GM12878 (cell line): ENCODE results near the gene SEC14L1. TPM values are rescaled to one million over a fixed set of nuclear protein-coding genes. Genes with fewer than 3 reads are reported as not detected.
A peak's percentile ranks its signal among the peaks of the same experiment; 100 is the strongest.

Experiments
- BACH1 ChIP-seq: fragments of 450-650 bp; IDR thresholded peaks from 2 replicates; pipeline ENCODE4 v1.6.1; 2017; ENCODE audit warnings: mild to moderate bottlenecking, borderline replicate concordance
- CEBPB ChIP-seq, 2 experiments: fragments of 150-350 bp in 1 of 2; IDR thresholded peaks; 2 replicates each; pipeline ENCODE4 v1.6.1; 2012 to 2014; ENCODE audit warnings: low read depth in 2 of 2, low read length in 2 of 2, borderline replicate concordance in 1 of 2, inconsistent platforms in 1 of 2
- EP300 ChIP-seq, 2 experiments: fragments of 150-350 bp in 1 of 2; IDR thresholded peaks; 2 replicates each; pipeline ENCODE4 v1.6.1; 2011 to 2012; ENCODE audit warnings: low read depth in 2 of 2, low read length in 2 of 2, borderline replicate concordance in 1 of 2, improper control_type of control experiment in 1 of 2, inconsistent platforms in 1 of 2; ENCODE audit not compliant: control insufficient read depth in 1 of 2
- GATAD2B ChIP-seq: fragments of 450-650 bp; conservative IDR thresholded peaks from 2 replicates; pipeline ENCODE4 v1.6.1; 2017; ENCODE audit warnings: low read depth, mild to moderate bottlenecking, moderate library complexity
- IKZF1 ChIP-seq: fragments of 450-650 bp; conservative IDR thresholded peaks from 2 replicates; pipeline ENCODE4 v1.6.1; 2017; ENCODE audit warnings: antibody characterized with exemption, mild to moderate bottlenecking
- KLF5 ChIP-seq: fragments of 450-650 bp; IDR thresholded peaks from 2 replicates; pipeline ENCODE4 v1.6.1; 2014; ENCODE audit warnings: mild to moderate bottlenecking; ENCODE audit not compliant: partially characterized antibody
- NKRF ChIP-seq: fragments of 450-650 bp; conservative IDR thresholded peaks from 2 replicates; pipeline ENCODE4 v1.6.1; 2017; ENCODE audit warnings: mild to moderate bottlenecking, moderate library complexity
- POLR2AphosphoS2 ChIP-seq: IDR thresholded peaks from 2 replicates; pipeline ENCODE4 v1.6.1; 2011; ENCODE audit warnings: low read depth, mild to moderate bottlenecking, low read length, improper control_type of control experiment, moderate library complexity
- RAD21 ChIP-seq: IDR thresholded peaks from 2 replicates; pipeline ENCODE4 v1.6.1; 2011; ENCODE audit warnings: mild to moderate bottlenecking, low read depth, low read length, moderate library complexity; ENCODE audit not compliant: insufficient read depth
- RUNX3 ChIP-seq: IDR thresholded peaks from 2 replicates; pipeline ENCODE4 v1.6.1; 2012; ENCODE audit warnings: low read length, inconsistent platforms
- SPI1 ChIP-seq: IDR thresholded peaks from 2 replicates; pipeline ENCODE4 v1.6.1; 2011; ENCODE audit warnings: low read depth, mild to moderate bottlenecking, low read length, moderate library complexity, borderline replicate concordance; ENCODE audit not compliant: insufficient read depth
- SUPT20H ChIP-seq: IDR thresholded peaks from 2 replicates; pipeline ENCODE4 v1.6.1; 2011; ENCODE audit warnings: low read depth, mild to moderate bottlenecking, low read length, moderate library complexity, borderline replicate concordance; ENCODE audit not compliant: control insufficient read depth
- ZNF24 ChIP-seq: fragments of 450-650 bp; IDR thresholded peaks from 2 replicates; pipeline ENCODE4 v1.6.1; 2017; ENCODE audit warnings: antibody characterized with exemption, mild to moderate bottlenecking
- ZSCAN29 ChIP-seq: fragments of 450-650 bp; IDR thresholded peaks from 2 replicates; pipeline ENCODE4 v1.6.1; 2017; ENCODE audit warnings: mild to moderate bottlenecking, moderate library complexity
- polyA plus RNA-seq, 11 experiments: library from polyadenylated mRNA; depleted of rRNA in 4 of 11; unstranded in 6 of 11; stranded (reverse) in 5 of 11; fragments of >200 nt; fragmentation: Nextera tagmentation in 4 of 11; fragmentation: Illumina TruSeq in 1 of 11; extraction: Ambion mirVana in 4 of 11; extraction: Trizol in 1 of 11; gene quantifications; 1 replicate in 1 of 11; 2 replicates in 10 of 11; pipeline versions ENCODE4 v1.2.1 to v1.2.3, GENCODE V29; 2011 to 2016; ENCODE audit warnings: inconsistent platforms in 2 of 11, missing spikeins in 2 of 11, low read depth in 1 of 11
- total RNA-seq, 4 experiments: library from RNA; depleted of rRNA in 3 of 4; stranded (reverse); fragments of >200 nt in 3 of 4; fragmentation: Illumina TruSeq in 1 of 4; extraction: Trizol in 1 of 4; gene quantifications; 2 replicates each; pipeline versions ENCODE4 v1.2.1 to v1.2.3, GENCODE V29; 2013 to 2021
- TF ChIP-seq, protein P1 (sequence below): fragments of 450-650 bp; IDR thresholded peaks from 2 replicates; pipeline ENCODE4 v1.6.1; 2017; ENCODE audit warnings: antibody characterized with exemption, mild to moderate bottlenecking, moderate library complexity
- TF ChIP-seq, protein P2 (sequence below): IDR thresholded peaks from 2 replicates; pipeline ENCODE4 v1.6.1; 2012; ENCODE audit warnings: improper control_type of control experiment, low read depth, low read length; ENCODE audit not compliant: insufficient replicate concordance

Gene SEC14L1
- total and polyA plus RNA-seq, 10 of the 15 experiments (the other 5 are each of a cell fraction or from before 2014, with no cell fraction given) = 6.3 to 66.1 (median 33.5) TPM

DNA sequence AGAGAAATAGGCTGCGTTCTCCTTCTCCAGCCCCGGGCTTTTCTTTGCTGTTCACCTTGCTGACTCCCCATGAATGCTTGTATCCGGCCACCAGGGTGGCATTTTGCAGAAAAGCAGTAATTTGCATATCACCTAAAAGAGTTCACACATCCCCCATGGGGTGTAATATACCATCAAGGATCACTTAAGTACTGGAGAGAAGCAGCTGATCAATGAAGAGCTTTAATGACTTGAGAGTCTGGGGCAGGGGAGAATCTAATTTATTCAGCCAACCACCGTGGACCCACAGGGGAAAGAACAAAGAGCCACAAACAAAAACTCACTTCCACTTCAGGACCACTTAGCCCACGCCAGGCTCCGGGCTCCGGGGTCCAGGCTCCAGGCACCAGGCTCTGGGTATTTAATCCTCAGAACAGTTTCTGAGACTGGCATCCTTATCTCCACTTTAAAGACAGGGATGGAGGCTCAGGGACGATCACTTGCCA lies 33.9 kb upstream of the SEC14L1 start (continued):
- TF ChIP-seq RAD21 = peak; percentile 5; the same call in 1 of the 2 replicates
- no peak for TF ChIP-seq CEBPB (IDR thresholded peaks at IDR 0.05; ENCODE audit: borderline replicate concordance in 1 of 2, low read depth in 2 of 2, low read length in 2 of 2)
- peak; percentile 13 to 26; a peak in 2 of 4 replicates for TF ChIP-seq EP300 (IDR thresholded peaks at IDR 0.05; ENCODE audit: borderline replicate concordance in 1 of 2, control insufficient read depth in 1 of 2, low read depth in 2 of 2, low read length in 2 of 2)
- no peak for TF ChIP-seq SUPT20H
- no peak for TF ChIP-seq KLF5
- TF ChIP-seq, protein P1, sequence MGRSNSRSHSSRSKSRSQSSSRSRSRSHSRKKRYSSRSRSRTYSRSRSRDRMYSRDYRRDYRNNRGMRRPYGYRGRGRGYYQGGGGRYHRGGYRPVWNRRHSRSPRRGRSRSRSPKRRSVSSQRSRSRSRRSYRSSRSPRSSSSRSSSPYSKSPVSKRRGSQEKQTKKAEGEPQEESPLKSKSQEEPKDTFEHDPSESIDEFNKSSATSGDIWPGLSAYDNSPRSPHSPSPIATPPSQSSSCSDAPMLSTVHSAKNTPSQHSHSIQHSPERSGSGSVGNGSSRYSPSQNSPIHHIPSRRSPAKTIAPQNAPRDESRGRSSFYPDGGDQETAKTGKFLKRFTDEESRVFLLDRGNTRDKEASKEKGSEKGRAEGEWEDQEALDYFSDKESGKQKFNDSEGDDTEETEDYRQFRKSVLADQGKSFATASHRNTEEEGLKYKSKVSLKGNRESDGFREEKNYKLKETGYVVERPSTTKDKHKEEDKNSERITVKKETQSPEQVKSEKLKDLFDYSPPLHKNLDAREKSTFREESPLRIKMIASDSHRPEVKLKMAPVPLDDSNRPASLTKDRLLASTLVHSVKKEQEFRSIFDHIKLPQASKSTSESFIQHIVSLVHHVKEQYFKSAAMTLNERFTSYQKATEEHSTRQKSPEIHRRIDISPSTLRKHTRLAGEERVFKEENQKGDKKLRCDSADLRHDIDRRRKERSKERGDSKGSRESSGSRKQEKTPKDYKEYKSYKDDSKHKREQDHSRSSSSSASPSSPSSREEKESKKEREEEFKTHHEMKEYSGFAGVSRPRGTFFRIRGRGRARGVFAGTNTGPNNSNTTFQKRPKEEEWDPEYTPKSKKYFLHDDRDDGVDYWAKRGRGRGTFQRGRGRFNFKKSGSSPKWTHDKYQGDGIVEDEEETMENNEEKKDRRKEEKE = no peak
- 0 out of 2 replicates have a peak, but pooled peaks have one; percentile 57 for TF ChIP-seq NKRF
- TF ChIP-seq ZSCAN29 = 0 out of 2 replicates have a peak, but pooled peaks have one; percentile 15
- TF ChIP-seq, protein P2, sequence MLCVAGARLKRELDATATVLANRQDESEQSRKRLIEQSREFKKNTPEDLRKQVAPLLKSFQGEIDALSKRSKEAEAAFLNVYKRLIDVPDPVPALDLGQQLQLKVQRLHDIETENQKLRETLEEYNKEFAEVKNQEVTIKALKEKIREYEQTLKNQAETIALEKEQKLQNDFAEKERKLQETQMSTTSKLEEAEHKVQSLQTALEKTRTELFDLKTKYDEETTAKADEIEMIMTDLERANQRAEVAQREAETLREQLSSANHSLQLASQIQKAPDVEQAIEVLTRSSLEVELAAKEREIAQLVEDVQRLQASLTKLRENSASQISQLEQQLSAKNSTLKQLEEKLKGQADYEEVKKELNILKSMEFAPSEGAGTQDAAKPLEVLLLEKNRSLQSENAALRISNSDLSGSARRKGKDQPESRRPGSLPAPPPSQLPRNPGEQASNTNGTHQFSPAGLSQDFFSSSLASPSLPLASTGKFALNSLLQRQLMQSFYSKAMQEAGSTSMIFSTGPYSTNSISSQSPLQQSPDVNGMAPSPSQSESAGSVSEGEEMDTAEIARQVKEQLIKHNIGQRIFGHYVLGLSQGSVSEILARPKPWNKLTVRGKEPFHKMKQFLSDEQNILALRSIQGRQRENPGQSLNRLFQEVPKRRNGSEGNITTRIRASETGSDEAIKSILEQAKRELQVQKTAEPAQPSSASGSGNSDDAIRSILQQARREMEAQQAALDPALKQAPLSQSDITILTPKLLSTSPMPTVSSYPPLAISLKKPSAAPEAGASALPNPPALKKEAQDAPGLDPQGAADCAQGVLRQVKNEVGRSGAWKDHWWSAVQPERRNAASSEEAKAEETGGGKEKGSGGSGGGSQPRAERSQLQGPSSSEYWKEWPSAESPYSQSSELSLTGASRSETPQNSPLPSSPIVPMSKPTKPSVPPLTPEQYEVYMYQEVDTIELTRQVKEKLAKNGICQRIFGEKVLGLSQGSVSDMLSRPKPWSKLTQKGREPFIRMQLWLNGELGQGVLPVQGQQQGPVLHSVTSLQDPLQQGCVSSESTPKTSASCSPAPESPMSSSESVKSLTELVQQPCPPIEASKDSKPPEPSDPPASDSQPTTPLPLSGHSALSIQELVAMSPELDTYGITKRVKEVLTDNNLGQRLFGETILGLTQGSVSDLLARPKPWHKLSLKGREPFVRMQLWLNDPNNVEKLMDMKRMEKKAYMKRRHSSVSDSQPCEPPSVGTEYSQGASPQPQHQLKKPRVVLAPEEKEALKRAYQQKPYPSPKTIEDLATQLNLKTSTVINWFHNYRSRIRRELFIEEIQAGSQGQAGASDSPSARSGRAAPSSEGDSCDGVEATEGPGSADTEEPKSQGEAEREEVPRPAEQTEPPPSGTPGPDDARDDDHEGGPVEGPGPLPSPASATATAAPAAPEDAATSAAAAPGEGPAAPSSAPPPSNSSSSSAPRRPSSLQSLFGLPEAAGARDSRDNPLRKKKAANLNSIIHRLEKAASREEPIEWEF = peak; percentile 88
- TF ChIP-seq ZNF24 = 0 out of 2 replicates have a peak, but pooled peaks have one; percentile 18
- TF ChIP-seq GATAD2B = 0 out of 2 replicates have a peak, but pooled peaks have one; percentile 28
- TF ChIP-seq RUNX3 = peak; percentile 34; the same call in 1 of the 2 replicates
- no peak for TF ChIP-seq POLR2AphosphoS2
- 0 out of 2 replicates have a peak, but pooled peaks have one; percentile 17 for TF ChIP-seq BACH1
- TF ChIP-seq SPI1 = peak; percentile 60; the same call in 1 of the 2 replicates
- peak; percentile 55; the same call in 1 of the 2 replicates for TF ChIP-seq IKZF1
- TF ChIP-seq, all 136 proteins: peak for 20
